Glomerular visceral epithelial cell (primary cell): ENCODE results near the gene COL25A1.

Experiments
- DNase-seq: peaks from one replicate; pipeline ENCODE4 v3.0.0-alpha.2; 2016; ENCODE audit errors: extremely low spot score

COL25A1 gene

DNA sequence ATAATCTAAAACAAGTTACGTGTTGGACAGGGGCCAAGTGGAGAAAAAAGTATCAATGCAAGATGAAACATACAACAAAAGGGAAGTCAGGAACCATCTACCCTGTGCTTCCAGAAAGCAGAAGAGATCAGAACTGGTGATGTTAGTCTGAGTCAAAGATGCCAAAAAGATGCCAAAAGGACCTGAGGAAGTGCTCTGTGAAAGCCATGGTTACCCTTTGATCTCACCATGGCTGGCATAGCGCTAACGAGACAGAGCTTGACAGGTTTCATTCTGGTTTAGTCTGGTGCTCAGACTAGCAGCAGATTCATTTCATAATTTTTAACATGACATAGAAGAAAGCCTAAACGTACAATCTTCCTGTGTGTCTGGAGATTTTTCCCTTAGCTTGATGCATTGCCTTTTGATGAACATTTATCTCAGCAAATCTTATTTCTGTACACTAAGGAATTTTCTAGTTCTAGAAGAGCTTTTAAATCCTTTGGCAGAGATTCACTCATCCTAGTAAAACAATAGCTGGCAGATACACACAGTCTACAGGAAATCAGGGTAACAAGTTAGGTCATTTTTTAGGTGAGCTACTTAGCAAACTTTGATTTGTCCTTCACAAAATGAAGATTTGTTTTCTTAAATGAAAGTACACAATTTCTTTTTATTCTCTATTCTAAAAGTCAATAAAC lies 87.7 kb downstream of the COL25A1 start:
- DNase-seq = no peak

DNA sequence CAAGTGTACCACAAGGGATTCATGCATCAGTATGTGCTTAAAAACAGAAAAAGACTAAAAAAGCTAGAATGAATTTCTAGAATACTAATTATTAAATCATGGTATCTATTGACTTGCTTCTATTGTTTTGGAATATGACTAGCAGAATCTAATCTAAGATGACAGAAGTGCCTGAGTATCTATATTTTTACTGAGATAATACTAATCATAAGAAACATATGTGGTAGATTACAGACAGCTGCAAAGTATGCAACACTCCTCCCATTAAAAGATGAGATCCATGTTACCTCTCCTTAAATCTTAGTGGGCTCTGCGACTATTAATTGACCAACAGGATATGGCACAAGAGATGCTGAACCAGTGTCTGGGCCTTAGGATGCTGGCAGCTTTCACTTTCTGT lies 89.4 kb downstream of the COL25A1 start:
- no peak for DNase-seq

DNA sequence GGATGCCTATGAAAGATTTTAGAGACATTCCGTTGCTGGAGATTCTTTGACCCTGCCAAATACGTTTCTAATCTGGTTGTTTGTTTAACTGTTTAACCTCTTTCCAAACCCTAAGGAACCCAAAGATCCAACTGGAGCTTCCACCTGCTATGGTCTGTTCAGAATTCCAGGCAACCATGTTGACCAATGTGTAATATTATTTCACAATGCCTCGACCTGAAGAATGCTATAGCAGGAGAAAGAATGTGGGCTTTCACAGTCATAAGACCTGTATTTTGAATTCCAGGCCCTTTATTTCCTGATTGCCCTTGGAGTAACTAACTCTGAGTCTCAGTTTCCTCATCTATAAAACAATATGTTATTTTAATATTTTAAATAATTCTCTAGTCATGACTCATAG lies 90.8 kb downstream of the COL25A1 start:
- DNase-seq = no peak

DNA sequence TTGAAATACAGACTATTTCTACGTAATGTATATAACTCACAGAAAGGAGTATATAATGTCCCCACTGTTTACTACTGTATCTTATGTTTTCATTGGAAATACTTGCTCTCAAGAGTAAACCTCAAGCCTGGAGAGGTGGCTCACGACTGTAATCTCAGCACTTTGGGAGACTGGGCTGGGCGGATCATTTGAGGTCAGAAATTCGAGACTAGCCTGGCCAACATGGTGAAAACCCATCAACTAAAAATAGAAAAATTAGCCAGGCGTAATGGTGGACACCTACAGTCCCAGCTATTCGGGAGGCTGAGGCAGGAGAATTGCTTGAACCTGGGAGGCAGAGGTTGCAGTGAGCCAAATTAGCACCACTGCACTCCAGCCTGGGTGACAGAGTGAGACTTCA lies 92.8 kb downstream of the COL25A1 start:
- DNase-seq = no peak

DNA sequence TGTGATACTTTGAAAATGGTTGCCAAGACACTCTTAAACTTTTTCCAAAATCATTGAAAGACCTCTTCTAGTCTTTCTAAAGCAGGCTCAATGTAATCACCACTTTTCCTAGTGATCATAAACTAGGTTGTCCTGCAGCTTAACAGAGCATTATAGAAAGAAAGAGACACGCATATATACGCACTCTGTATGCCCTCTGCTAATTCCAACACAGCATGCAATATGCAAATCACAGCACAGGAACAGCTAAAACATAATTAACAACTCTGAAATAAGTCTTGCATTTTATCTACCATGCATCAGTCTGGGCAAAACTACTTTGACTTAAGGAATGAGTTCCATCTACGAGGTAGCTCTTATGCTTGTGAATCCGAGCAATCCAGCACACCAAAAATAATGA lies 94.6 kb downstream of the COL25A1 start:
- DNase-seq = no peak

DNA sequence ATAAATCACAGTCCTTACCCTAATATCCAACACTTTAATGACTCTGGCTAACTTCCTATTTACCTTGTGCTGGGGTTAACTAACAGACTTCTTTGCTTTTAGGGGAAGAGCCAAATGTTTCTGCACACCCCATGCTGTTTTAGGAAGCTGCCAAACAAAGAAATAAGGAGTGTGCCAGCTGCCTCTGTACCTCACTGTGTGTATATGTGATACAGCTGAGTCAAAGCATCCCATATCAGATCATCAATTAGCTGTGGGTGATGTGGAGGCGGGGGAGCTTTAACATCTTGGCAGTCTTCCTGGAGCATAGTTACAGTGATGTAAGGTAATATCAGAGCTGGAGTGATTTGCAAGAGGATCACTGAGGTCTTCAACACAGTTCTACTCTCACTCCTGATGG lies 95.4 kb downstream of the COL25A1 start:
- peak; percentile 6 for DNase-seq

DNA sequence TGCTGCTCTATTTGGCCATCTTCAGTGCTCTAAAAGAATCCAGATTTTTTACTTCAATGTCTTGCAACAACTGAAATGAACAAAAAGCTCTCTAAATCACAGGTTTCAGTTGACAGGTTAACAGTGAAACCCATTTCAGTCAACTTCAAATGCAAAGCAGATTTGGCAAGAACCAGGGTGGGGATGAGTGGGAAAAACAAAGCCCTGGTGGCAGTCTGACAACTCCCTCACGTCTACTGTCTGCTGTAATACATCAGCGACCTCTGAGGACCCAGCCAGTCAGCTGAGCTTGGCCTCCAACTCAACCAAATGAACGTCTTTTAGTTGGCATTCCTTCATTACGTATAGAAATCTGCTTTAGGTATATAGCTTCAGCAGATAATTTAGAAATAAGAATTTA lies 95.8 kb downstream of the COL25A1 start:
- no peak for DNase-seq

DNA sequence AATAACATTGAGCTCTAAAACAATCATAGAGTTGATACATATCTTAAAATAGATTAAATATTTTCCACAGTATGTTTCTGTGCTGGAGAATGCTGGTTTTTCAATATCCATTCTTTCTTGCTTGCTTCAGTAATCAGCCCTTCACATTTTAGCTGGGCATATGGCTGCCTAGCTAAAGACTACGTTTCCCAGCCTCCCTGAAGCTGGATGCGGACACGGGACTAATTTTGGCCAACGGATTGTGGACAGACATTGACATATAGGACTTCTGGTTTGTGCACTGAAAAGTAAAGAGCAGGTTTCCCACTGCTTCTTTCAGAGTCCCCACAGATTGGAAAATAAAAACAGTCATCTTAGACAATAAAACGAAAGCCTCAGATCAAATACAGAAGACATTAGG lies 97.3 kb downstream of the COL25A1 start:
- no peak for DNase-seq

DNA sequence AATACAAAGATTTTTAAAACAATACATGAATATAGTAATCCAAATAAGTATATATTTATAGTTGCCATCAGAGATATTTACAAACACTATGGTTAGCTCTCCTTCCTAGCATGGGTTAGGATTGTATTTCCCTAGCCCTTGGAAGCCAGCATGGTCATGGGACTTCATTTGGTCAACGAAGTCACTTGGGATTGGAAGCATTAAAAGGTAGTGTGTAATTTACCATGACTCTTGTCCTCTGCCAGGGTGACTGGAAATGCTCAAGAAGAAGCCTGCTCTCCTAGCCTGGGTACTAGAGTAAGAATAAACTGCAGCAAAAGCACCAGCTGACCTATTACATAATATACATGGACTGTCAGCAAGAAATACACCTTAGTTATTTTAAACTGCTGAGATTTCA lies 102.9 kb downstream of the COL25A1 start:
- DNase-seq = no peak

DNA sequence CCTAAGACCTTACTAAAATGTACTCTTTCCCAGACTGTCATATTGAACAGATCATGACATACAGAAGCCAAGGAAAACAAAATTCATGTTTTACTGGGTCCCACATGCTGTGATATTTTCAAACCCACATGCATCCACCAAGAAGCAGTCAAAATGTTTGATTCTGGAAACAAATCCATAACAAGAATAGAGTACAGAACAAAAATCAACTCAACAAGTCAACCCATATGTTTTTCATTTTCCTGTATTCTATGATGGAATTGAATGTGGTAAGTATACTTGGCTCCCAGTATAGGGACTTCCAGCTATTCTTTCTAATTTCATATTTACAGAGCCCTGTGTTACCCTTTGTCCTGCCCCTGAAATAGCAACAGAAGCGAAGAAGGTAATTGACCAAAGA lies 106.8 kb downstream of the COL25A1 start:
- no peak for DNase-seq

DNA sequence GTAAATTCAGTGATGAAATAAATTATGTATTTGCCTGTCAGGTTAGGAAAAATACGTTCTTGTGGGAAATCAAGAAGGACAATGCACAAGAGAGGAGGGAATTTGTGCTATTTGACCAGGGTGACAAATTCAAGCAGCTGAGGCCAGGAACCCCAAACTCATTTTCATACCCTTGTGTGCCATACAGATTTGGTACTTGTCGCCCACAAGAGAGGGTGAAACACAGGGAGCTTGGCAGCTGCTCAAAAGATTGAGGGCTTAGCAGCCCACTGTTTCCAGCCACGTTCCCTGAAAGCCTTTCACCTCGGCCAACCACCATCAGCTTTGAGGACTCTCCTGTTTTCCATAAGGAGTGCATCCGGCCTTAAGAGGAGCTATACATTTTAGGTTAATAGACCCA lies 111.2 kb downstream of the COL25A1 start:
- DNase-seq = no peak

DNA sequence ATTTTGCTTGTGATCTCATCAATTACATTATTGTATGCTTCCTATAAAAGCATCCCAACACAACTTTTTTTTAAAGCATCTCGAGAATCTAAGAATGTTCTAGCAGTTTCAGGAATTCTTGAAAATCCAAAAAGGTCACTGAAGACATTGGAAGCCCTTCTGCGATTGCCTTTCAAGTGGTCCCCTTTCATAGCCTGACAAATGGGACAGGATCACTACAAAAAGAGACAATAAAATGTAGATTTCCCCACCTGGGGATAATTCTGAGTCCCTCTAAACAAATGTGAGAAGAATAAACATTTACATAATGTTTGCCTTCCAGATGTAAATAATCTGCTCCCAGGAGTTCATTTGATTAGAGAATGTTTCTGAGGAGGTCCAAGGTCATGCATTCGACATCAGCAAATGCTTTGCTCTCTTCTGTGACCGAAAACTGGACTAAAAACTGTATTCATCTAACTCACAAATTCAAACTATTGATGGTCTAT lies 116.0 kb downstream of the COL25A1 start:
- DNase-seq = no peak

DNA sequence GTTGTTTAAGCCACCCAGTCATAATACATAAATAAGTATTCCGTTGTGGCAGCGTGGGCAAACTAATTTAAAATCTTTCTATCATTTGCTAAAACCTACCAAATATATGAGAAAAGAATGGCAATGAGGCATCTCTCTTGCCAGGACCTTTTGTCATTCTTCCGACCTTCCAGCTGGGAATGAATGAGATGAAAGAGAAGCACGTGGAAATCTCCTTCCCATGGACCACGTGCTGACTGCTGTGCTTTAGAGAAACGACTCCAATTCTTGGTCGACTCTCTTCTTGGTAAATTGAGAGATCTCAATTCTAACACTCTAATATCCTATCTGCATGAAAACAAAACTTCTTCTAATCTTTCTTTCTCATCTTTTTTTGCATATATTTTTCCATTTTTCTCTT lies 116.5 kb downstream of the COL25A1 start:
- DNase-seq = no peak

DNA sequence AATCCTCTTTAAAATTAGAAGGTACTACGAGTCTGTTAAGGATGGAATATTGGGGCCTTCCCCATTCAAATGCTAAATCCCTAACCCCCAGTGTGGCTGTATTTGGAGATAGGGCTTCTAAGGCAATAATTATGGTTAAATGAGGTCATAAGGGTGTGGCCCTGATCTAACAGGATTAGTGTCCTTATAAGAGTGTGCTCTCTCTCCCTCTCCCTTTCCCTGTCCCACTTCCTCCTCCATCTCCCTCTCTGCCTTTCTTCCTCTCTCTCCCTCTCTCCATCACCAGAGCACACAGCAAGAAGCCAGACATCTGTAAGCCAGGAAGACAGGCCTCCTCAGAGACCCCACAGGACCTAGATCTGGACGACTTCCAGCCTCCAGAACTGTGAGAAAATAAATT lies 116.9 kb downstream of the COL25A1 start:
- DNase-seq = no peak

DNA sequence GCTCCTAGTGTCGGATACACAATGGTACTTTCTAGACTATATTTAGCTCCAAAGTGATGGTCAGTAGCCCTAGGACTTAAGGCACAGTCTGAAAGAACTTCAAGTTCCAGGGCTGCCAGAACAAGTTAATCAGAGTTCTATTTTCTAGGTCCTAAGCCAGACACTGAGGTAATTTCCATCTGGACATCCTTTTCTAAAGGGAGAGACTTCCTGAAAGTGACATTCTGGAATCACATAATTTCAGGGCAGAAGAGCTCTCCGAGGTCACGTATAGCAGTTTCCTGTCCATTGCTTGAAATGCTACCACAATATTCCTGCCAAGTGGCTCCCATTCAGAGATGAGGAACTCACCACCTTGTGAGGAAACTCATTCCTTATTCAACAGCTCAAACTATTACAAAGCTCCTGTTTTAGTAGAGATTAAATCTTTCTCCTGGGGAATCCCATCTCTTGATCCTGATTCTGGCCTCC lies 117.9 kb downstream of the COL25A1 start:
- no peak for DNase-seq

DNA sequence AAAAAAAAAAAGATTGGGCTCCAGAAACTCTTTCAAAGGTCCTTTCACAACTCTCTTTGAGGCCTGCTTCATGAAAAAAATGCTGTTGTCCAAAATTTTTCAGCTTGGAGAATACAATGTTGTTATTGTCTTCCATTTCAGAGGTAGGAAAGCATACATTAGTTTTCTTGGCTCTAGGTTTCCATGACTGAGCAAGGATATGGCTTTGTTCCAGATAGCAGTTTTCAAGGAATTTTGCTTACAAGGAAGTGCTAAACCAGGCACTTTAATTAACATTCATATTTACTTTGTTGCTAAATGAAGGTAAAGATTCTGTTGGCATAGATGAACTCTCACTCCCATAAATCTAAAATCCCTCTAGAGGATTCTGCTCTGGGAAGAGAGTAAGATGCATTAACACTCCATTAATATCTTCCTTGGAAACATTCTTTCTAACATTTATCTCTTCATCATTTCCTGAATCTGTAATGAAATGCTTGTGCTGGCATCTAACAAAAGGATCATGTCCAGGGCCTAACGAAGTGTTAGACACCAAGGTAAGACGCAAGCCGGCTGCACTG lies 118.4 kb downstream of the COL25A1 start:
- no peak for DNase-seq

DNA sequence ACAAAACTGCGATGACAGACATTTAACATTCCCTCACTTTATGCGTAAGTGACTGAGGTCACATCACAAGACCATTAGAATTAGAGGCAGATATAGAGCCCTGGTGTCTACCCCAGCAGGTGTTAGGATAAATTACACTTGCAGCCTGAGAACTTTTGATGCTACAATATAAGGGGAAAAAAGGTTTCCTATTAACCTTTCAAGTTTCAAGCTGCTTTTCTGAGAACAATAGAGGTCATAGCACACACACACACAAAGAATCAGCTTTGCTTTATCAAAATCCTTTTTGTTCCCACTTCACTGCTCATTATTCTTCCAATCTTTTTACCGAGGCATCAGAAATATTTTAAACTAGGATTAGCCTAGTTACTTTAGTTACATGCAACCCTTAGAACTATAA lies 119.8 kb downstream of the COL25A1 start:
- DNase-seq = no peak

DNA sequence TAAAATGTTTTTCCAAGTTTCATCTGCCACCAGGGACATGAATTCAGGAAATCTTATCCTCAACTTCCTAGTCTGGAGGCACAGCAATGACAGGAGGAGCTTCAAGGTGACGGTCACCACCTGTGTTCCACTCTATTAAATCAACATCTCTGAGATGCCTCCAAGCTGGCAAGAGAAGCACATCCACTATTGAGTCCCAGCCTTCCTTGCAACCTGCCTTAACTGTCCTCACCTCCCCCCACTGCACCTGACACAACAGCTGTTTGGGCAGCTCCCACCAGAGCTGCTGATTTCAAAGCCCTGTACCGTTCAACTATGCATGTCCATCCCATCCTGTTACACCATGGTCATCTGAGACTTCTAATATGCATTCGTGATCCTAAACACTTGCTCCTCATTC lies 123.4 kb downstream of the COL25A1 start:
- no peak for DNase-seq

DNA sequence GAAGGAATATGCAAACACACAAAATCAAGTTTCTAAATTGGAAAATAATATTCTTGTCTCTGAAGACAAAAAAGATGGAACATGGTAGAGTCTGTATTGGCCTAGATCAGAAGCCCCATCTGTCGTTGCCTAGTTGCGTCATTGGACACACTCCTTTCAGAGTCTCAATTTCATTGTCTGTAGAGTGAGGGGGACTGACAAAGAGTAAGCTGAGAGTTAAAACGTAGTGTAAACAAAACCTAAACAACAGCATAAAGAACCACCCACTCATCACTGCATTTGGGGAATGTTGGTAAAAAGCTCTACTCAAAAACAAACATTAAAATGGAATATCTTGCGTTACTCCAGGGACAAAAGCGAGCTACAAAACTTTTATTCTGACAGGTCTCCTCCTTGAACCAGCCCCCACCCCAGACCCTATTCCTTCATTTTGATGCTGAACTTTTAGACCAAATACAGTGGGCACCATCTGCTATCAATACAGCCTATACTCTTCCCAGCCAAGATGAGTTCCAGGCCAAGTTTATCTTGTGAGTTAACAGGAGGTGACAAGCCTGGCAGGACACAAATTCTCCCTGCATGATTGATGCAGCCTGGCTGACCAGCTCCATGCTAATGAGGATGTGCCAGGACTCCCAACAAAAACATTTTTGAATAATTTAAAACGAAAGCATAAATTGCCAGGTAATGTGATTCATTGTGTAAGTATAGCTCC lies 125.2 kb downstream of the COL25A1 start:
- DNase-seq = no peak

DNA sequence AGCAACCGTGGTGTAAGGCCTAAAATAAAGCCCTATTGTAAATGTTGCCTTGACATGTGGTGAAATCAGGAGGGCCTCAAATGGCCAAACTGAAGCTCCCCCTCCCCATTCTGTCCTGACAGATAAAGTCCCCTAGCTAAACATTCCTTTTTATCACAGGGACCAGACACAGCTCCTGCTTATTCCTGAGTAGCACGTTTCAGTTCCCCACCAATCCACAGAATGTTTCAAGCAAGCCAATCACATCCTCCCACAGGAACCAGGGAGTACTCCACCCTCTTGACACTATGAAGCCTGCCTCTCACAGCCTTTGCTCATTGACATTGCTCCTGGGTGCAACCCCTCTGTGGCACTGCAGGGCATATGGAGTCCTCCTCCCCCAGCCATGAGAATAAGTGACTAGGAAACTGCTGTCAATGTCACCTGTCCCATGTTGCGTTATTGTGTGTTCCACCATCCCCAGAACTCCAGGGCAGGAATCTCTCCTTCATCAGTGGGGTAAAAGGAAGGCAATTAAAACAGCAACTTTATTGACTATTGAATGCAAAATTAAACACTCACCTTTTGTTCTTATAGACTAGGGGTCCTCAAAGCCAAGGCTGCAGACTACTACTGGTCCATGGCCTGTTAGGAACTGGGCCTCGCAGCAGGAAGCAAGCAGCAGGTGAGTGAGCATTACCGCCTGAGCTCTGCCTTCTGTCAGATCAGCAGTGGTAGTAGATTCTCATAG lies 128.1 kb downstream of the COL25A1 start:
- DNase-seq = no peak

DNA sequence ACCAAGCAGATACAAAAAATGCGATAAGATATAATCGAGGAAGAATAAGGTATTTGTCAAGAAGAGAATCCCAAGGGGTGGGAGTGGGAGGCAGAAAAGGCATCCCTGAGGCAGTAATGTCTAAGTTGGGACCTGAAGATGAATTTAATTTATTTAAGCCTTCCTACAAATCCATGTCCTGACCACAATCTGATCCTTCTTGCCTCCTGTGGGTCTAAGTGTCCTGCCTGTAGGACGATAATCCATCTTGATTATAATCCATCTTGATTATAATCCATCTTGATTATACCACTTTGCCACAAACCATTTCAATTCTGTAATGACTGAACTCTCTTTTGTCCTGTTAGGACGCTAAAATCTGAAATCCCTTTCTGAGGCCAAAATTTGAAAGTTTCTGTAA lies 130.2 kb downstream of the COL25A1 start:
- no peak for DNase-seq

DNA sequence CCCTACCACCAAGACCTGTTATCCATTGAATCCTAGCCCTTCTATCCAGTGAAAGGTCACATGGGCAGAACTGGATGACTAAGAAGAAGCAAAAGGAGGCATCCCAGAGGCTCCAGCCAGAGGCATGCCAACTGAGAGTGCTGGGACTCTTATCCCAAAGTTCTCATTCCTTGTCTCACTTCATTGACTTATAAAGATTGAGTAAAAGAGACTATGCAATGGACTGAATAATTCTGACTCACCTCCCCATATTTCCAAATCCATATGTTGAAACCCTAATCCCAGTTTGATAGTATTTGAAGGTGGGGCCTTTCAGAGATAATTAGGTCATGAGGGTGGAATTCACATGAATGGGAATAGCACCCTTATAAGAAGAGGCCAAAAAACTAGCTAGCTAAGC lies 131.4 kb downstream of the COL25A1 start:
- DNase-seq = no peak

DNA sequence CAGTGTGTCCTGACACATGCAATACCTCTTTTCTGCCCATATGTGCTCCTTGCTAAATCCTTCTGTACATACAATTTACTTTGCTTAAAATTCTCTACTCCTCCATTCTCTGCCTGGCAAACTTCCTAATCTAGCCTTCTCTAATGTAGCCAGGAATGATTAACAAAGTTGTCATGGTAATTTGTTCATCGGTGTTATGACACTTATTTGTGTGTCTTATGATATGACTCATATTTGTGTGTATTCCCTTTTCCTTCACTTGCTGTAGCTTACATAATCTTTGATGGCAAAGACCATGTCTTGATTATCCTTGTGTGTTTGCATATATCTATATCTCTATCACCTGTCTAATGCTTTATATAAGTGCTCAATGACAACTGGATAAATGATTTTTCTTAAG lies 133.3 kb downstream of the COL25A1 start:
- no peak for DNase-seq
